8988T (cell line): ENCODE measurements around the gene STK11.

Experiments used
- DNase-seq: peaks from one replicate; pipeline ENCODE4 v3.0.0; 2011

STK11 gene

DNA sequence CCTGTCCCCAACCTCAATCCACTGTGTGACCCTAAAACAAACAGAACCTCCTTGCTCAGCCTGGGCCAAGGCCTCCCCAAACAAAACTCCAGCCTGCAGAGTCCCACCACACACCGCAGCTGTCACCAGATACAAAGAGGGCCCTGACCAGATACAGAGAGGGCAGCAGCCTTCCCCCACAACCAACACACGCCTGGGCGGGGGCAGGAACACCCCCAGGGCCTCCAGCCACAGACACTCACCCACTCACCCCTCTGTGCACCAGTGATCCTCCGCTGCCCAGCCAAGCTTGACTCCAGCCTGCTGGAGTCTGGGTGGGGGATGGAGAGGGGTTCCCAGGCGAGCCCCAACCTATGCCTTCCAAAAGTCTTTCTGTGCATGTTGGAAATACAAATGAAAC lies 57.6 kb downstream of the STK11 start:
- no peak for DNase-seq

DNA sequence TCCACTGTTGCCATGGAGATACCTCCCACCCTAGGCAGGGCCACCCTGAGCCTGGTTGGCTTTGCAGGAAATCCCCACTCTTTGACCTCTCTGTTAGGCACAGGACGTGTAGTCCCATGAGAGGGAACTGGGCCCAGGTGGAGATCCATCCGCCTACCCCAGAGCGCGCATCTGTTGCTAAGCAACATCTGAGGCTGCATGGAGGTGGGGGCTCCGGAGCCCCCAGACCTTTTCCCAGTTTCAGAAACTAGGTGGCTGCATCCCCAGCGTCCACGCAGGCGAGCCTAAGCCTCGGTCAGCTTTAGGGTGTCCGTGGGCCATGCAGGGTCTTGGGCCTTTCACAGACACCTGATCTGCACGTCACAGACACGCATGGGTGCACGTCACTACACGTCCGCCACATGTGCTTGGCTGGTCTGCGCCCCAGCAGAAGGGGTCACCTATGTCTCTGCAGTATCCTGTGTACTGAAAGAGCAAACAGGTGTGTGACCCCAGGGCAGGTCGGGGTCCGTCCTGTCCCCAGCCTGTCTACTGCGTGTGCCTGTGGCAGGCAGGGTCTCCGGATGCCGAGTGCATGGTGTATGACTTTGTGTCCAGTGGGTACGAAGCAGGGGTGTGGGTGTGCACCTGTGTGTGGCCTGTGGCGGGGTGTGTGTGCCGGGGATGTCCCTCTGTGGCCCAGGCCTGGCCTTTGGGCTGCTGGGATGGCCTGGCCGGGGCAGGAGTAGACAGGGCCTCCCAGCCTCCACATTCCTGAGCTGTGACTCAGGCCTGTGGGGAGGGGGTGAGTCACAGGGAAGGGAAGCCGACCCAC lies 59.4 kb downstream of the STK11 start:
- peak; percentile 97 for DNase-seq

DNA sequence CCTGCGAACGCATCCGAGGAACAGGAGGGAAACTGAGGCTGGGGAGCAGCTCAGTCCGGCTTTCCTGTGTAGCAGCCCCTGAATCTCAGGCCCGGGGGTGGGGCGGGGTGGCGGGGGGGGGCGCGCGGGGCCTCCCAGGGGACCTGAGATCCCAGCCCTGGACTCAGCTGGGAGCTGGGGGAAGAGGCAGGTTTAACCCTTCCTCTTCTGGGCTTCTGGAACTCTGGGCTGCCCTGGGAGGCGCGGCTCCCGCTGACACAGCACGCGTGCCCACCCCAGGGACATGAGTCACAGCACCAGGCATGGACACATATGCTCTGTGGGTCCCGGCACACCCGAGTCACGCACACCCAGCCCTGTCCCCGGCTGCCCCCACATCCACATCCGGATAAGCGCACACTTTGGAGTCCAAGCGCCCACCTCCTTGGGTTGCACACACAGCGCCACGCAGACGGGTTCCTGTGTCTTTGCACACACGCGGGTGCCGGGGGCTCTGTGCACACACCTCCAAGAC lies 60.1 kb downstream of the STK11 start:
- DNase-seq, result no peak

DNA sequence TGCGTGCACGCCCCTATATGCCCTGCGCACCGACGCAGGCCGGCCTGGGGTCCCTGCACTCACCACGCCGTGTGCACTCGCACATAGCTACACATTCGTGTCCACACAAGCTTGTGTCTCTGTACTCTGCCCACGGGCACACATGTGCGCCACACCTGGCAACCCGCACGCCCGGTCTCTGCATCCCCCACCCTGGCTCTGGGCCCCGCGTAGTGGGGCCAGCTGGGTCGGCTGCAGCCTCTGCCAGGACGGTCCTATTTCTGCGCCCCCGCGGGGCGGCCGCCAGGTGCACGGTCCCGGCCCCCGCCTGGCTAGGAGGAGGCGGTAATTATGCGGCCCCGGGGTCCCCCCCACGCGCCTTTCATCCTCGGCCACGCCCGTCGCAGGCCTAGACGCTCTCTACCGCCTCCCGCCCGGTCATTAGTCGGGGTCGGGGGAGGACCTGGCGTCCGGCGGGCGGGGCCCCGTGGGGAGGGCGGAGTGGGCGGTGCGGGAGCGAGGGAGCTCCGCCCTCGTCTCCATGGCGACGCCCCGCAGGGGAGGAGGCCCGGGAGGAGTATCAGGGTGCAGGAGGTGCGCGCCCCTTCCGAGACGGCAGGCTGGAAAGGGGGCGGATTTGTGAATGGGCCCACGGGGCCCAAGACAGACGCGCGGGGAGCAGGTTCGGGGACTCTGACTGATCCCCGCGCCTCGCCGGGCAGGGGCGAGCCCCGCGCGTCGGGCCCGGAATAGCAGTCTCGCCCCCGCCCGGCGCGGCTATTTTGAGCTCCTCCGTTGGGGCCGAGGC lies 60.7 kb downstream of the STK11 start:
- peak; percentile 97 for DNase-seq

DNA sequence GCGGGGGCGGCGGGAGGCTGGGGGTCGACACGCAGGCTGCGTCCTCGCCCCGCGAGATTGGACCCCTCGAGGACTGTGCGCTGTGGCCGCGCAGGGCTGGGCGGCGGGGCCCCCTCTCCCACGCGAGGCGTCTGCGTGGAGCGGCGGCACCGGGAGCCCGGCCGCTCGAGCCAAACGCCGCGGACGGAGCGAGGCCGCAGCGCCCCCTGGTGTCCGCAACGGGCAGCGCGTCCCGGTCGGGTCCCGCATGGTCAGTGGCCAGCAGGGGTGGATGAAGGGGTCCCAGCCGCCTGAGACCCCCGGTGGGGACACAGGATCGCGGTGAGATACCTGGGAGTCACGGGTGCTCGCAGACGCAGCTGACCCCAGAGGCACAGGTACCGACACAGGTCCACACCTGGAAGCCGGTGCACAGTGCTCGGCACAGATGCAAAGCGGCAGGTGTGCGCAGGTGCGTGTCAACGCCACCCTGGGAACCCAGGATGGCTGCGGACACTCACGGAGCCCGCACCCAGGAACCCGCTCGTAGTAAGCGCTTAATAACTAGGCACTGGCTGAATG lies 61.4 kb downstream of the STK11 start:
- DNase-seq, result peak; percentile 80

DNA sequence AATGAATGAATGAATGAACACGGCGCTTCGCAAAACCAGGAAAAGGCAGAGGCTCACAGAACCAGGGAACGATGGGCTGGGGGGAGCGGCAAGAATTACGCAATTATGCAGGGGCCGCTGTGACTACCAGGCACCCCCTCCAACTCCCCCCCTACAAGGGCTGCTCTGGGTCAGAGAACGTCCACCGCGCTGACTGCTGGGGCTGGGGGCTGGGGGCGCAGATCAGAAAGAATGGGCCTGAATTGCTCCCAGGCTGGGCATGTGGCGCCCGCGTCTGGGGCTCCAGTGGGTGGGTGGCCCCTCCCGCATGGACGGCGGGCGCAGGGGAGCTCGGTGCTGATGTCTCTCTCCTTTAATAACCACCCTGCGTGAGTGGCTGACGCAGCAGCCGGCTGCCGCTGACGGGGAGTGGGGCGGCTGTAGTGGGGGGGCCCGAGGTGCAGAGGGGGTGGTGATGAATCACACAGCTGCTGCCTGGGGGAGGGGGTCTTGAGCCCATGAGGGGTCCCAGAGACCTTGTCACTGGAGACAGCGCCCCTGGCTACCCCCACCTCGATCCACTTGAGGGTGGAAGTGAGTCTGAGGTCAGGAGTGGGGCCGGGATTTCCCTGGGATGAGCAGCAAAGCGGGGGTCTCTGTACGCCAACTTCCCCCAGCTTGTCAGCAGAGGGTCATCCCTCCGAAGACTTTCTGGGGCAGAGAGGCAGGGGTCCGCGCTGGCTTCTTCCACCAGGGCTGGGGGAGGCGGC lies 62.1 kb downstream of the STK11 start:
- DNase-seq, result no peak

DNA sequence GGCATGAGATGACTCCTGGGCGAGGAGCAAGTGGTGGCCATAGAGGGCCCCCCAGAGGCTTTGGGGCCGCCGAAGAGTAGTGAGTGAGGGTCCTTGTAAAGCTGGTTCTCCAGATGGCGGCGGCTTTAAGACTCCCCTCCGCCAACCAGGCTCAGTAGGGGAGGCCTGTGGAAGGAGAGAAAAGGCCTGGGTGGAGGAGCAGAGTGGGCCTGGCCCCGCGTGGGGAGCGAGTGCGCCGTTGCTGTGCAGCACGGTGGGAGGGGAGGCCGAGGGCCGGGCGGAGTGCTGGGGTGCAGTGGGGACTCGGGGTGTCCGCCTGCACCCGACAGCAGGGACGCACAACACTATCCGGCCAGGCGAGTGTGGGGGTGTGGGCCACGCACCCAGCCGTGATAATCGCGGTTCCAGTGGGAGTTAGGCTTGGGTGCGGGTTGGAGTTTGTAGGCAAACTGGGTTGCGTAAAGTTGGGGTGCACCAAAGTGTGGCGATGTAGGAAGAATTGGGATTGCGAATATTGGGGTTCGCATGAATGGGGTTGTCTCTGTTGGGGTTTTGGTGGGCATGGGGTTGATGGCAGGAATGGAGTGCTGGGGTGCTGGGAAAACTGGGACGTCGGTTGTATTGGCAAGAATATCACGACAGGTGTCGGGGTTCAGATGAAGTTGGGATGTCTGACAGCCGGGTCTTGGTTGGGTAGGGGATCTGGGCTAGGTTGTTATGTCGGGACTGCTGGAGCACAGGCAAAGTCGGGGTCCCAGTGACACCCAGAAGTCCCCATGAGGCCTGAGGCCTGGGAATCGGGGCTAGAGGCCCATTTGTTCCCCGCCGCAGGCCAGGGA lies 62.9 kb downstream of the STK11 start:
- no peak for DNase-seq

DNA sequence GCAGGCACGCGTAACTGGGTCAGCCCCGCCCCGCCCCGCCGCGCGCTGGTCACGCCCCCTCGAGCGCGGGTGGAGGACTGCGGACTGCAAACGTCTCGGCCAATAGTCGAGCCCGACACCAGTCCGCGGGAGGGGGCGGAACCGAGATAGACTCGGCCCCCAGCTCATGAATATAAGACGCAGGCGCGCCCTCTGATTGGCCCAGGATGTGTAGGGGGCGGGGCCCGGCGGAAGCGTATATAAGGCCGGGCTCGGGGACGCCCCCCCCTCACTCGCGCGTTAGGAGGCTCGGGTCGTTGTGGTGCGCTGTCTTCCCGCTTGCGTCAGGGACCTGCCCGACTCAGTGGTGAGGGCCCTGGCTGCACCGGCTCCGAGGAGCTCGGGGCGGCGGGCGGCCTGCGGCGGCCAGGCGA lies 63.5 kb downstream of the STK11 start, which contains the start of gene CIRBP:
Gene CIRBP (plus strand): TSS at position 268 of the 413 bp plus-strand sequence. CDS start 1,602 bp downstream, outside the sequence.
- DNase-seq, result peak; percentile 99

DNA sequence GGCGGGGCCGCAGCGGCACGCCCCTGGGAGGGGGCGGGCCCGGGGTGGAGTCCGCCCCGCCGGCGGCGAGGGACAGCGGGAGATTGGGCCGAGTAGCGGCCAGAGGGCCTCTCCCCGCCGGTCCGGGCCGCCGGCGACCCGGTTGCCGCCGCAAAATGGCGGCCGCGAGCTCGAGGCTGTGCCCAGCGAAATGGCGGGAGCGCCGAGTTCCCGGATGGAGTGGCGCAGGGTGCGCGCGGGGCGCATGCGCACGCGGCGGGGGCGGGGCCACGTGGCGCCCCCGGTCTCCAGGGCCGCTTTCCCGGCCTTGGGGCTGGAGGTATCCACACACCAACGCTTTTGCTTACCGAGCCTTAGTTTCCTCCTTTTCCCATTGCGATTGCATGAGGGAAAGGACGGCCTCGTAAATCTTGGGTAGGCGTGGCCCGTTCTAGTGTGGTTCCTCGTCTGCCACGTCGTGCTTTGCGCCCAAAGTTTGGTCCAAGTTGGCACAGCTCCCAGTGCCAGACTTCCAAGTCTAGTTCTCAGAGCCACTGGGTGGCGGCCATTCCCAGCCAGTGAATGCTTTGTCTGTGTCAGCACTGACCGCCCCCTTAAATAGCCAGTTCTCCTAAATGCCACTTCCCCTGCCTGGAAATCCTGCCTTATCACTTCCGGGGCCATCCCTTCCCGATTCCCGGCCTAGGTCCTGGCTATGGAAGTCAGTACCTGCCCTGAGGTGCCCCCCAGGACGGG lies 64.1 kb downstream of the STK11 start:
- peak; percentile 95 for DNase-seq

DNA sequence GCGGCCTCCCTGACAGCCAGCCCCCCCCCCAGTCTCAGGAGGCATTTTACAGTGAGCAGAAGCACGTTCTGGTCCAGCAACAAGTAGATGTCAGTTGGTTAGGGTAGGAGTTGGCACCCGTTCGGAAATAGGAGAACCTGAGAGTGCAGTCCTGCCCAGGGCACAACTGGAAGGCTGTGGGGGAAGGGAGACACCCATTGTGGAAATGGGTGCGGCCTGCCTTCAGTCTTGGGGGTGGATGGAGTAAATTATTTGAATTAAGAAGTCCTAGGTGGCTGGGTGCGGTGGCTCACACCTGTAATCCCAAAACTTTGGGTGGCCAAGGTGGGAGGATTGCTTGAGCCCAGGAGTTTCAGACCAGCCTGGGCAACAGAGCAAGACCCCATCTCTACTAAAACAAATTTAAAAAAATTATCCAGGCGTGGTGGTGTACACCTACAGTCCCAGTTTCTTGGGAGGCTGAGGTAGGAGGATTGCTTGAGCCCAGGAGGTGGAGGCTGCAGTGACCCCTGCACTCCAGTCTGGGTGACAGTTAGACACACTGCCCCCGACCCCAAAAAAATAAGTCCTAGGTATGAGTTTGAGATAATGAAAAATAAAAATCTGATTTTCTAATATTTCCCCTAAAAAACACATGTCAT lies 64.8 kb downstream of the STK11 start:
- DNase-seq, result no peak

DNA sequence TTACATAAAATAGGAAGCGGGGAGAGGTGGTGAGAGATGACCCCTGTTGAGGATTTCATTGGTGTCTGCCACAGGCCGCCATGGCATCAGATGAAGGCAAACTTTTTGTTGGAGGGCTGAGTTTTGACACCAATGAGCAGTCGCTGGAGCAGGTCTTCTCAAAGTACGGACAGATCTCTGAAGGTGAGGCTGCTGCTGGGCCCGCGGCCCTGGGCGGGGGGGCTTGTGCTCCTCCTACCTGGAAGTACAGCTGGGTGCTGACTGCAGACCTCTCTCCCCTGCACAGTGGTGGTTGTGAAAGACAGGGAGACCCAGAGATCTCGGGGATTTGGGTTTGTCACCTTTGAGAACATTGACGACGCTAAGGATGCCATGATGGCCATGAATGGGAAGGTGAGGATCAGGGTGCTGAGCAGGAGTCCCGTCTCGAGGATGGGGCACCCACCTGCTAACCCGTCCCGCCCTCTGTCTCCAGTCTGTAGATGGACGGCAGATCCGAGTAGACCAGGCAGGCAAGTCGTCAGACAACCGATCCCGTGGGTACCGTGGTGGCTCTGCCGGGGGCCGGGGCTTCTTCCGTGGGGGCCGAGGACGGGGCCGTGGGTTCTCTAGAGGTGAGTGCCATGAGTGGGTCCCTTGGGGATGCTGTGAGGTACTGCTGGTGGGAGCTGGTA lies 65.4 kb downstream of the STK11 start:
- DNase-seq, result no peak

DNA sequence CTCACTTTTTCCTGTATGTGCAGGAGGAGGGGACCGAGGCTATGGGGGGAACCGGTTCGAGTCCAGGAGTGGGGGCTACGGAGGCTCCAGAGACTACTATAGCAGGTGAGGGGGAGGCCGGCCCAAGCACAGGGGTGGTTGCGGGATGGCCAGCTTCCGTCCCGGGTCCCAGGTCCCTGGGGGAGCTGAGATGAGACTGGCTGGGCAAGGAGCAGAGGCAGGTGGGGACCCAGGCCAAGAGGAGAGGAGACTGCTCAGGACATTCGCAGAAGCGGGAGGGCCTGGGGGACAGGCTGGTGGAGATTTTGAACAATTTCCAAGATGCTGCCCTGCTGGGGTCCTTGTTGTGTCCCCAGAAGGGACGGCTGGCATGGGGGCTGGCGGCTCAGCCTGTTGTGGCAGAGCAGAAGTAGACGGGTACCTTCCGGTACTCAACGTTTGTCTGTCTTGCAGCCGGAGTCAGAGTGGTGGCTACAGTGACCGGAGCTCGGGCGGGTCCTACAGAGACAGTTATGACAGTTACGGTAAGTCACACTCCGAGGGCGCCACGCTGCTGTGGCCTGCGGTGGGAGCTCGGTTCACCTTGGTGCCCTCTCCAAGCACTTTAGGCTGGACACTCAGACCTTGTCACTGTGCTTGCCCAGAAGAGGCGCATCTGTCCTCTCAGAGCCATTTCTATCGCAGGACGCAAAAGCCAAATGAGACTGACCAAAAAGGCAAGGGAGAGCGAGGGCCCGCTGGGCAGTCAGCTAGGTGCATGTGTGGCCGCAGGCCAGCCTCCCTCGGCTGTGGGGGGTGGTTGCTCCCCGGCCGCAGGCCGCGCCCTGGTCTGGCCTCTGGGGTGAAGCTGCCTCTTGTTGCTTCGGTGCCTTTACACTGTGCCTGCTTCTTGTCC lies 66.2 kb downstream of the STK11 start:
- no peak for DNase-seq

DNA sequence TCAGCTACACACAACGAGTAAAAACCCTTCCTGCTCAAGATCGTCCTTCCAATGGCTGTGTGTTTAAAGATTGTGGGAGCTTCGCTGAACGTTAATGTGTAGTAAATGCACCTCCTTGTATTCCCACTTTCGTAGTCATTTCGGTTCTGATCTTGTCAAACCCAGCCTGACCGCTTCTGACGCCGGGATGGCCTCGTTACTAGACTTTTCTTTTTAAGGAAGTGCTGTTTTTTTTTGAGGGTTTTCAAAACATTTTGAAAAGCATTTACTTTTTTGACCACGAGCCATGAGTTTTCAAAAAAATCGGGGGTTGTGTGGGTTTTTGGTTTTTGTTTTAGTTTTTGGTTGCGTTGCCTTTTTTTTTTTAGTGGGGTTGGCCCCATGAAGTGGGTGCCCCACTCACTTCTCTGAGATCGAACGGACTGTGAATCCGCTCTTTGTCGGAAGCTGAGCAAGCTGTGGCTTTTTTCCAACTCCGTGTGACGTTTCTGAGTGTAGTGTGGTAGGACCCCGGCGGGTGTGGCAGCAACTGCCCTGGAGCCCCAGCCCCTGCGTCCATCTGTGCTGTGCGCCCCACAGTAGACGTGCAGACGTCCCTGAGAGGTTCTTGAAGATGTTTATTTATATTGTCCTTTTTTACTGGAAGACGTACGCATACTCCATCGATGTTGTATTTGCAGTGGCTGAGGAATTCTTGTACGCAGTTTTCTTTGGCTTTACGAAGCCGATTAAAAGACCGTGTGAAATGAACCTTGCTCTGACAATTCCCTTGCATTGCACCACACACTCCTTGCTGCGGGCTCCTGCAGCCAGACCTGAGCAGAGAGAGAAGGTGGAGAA lies 67.1 kb downstream of the STK11 start:
- no peak for DNase-seq

DNA sequence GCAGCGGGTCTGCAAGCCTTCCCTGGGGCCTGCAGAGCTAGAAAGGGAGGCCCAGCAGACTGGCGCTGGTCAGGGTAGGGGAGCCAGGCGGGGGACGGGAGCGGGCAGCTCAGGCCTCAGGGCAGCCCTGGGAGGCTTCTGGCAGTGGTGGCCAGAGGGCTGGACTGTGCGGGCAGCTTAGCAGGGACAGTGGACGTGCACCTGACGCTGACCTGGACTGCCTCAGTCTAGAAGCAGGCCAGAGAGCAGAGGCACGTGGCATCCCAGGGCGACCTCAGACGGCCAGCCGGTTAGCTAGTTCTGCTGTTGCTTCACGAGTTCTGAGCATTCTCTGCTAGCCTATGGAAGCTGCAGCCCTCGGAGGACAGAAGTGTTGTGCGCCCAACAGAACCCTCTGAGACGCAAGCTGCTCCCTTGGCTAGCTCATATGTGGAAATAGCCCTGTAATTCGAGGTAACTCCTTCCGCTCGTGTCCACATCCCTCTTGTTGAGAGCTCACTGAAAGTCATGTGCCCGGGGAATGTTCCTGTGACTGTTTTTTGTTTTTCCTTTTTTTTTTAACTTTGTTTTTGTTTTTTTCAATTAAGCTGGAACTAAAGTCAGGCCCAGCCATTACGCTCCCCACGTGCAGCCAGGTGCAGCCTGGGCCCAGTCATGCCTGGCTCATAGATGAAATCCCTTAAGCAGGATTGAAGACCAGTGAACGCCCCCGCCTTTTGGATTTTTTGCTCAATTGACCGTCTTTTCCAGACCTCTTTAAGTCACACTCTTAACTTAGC lies 67.9 kb downstream of the STK11 start:
- DNase-seq, result no peak

DNA sequence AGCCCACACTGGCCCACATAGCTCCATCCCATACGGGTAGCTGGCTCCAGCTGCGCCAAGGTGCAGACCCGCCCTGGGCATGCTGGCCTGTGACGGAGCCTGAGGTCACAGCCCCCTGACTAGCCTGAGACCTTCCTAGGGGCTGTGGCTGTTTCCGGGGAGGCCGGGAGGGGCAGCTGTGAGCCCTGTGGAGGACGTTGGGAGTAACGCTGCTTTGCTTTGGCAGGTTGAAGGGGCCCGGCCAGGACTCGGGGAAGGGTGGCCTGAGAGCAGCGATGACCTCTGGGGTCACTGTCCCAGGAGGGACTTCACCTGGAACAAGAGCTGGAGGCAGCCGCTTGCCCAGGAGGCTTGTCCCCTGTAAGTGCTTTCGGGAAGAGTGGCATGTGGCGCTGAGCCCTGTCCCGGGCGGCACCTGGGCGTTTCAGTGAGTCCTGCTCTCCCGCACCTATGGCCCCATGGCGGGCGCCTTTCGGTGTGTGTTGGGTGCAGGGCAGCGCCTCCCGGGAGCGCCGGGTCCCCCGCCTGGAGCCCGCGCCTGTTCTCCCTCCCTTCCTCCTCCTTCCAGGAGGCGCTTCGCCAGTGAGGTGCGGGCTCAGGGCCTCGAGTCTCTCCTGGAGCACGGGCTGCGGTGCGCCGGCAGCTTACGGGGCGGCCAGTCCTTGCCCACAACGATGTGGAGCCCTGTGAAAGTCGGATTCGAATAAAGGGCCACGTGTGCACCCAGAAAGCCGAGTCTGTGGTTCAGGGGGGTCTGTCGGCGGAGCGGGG lies 68.7 kb downstream of the STK11 start:
- DNase-seq, result no peak

DNA sequence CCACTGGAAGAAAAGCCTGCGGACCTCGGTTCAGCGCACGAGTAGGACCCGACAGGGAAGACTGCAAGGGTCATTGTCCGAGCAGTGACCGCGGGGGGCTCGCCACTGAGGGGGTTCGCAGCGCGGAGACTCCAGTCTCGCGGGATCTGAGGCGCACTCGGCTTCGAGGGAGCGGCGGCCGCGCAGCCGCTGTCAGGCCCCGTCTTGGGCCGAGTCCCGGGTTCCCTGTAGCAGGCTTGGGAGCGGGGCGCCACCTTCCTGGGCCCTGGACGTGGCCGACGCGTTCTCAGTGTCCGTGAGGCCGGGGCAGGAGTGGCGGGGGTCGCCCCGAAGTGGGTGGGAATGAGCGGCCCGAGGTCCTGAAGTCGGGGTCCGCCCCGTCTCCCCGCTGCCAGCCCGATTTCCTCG lies 69.3 kb downstream of the STK11 start:
- no peak for DNase-seq
